Measurements from ENCODE around the gene MYEOV. TPM values are rescaled to one million over a fixed set of nuclear protein-coding genes. Genes with fewer than 3 reads are reported as not detected.
A peak's percentile ranks its signal among the peaks of the same experiment; 100 is the strongest.

MYEOV gene
- total and polyA plus RNA-seq, 2 of the 8 experiments (the other 6 are each of a cell fraction or from before 2014, with no cell fraction given) = 0.44 to 0.67 TPM

DNA sequence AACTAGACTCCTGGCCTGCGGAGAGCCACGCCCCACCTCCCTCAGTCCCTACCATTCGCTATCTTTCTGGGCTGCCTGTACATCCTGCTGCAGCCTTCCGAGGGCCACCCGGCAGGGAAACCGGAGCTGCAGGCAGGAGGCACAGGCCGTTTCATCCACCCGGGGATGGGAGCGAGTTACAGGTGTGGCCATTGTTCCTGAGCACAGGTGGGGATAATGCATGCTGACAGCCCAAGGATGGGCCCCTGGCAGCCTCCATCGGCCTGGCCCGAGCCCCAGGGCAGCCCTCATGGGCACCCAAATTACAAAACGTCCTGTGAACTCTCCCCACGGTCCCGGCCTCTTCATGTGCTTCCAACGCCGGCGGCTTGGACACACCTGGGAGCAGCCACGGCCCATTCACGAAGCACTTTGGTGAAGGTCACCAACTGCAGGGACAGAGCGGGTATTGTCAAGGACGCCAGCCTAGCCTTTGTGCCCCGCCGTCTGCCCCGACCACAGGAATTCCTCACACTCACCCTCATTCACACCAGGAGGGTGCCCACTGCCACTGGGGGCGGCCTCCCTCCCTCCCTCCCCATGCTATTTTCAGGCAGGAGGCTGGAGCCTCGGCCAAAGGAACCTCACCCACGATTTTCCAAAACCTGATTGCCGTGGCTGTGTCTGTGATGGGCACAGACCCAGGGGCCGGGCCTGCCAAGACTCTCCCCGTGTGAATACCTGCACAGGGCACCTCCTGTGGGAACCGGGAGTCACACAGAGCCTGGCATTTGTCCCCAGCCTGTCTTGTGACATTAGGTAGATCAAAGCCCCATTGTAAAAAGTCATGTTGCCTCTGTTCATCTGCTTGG lies 42.1 kb upstream of the MYEOV start:
- CTCF ChIA-PET (ENCODE audit: partially characterized antibody) = interaction anchor here (1.0 to 3.5 kb wide), 8 partner anchors 8 to 163 kb away, joined by 3 to 21 read pairs (median 5); no protein-coding TSS in a partner anchor
- Histone ChIP-seq H3K23ac (ENCODE audit: insufficient read length) (no peak overlapping the region), H3K9me3 (ENCODE audit: insufficient read depth in 2 of 2, low read depth in 1 of 2, low read length in 1 of 2) (peaks cover 7 to 8% of the 10 kb centered on the region in 2 experiments; a peak in 2 of 4 replicates), H4K91ac (replicated peaks; ENCODE audit: insufficient read length, low read length) (no peak overlapping the region), H3K4me1 (replicated peaks in 1 of 4; ENCODE audit: control insufficient read depth in 3 of 4, insufficient read depth in 4 of 4, low read length in 3 of 4) (peaks cover 7 to 17% (median 8%) of the 10 kb centered on the region in 4 experiments), H2AFZ (ENCODE audit: low read length) (no peak overlapping the region), H3K79me1 (ENCODE audit: low read depth, low read length) (no peaks in the 10 kb centered on the region), H3K56ac (replicated peaks; ENCODE audit: insufficient read length, low read depth, low read length) (no peak overlapping the region), H3K14ac (ENCODE audit: insufficient read length) (no peak overlapping the region), H3K27me3 (replicated peaks in 1 of 4; ENCODE audit: control insufficient read depth in 3 of 4, extremely low read depth in 1 of 4, insufficient read depth in 3 of 4, low read length in 3 of 4) (peaks cover 0 to 16% (median 9%) of the 10 kb centered on the region in 4 experiments; a peak in 6 of 7 replicates), H4K8ac (ENCODE audit: extremely low read depth, insufficient read depth, low read length) (no peak overlapping the region; the same call in 1 of the 2 replicates), H2BK5ac (ENCODE audit: low read depth, low read length) (no peak overlapping the region), H3K4me2 (ENCODE audit: insufficient read depth in 1 of 2, low read depth in 2 of 2, low read length in 2 of 2) (no peak overlapping the region), H3K23me2 (ENCODE audit: low read depth, low read length) (peaks cover 2% of the 10 kb centered on the region; the same call in 1 of the 2 replicates), H3K18ac (ENCODE audit: extremely low read depth, low read length) (no peak overlapping the region; the same call in 1 of the 2 replicates), H2AK5ac (ENCODE audit: low read depth, low read length) (no peak overlapping the region; the same call in 1 of the 2 replicates), H3K27ac (ENCODE audit: low read depth, low read length) (no peak overlapping the region), H2BK15ac (ENCODE audit: low read length) (no peak overlapping the region), H3K36me3 (ENCODE audit: control insufficient read depth in 2 of 4, insufficient read depth in 4 of 4, low read length in 3 of 4) (no peaks in the 10 kb centered on the region), H4K5ac (ENCODE audit: insufficient read length, low read depth, low read length) (no peak overlapping the region), H3K4me3 (ENCODE audit: extremely low read depth in 1 of 4, insufficient read depth in 2 of 4, low read depth in 3 of 4, low read length in 4 of 4) (no peak overlapping the region), H2BK120ac (replicated peaks; ENCODE audit: low read depth, low read length) (no peak overlapping the region), H4K20me1 (replicated peaks in 1 of 2; ENCODE audit: control insufficient read depth in 1 of 2, insufficient read depth in 2 of 2, low read length in 2 of 2) (no peaks in the 10 kb centered on the region), H3K79me2 (ENCODE audit: control insufficient read depth in 1 of 2, insufficient read depth in 2 of 2, low read length in 2 of 2) (no peaks in the 10 kb centered on the region), H2BK20ac (ENCODE audit: low read length) (no peak overlapping the region), H3K9ac (replicated peaks in 1 of 4; ENCODE audit: extremely low read depth in 1 of 4, low read depth in 3 of 4, low read length in 3 of 4) (no peak overlapping the region), H3K4ac (replicated peaks; ENCODE audit: insufficient read length, low read depth, low read length) (no peak overlapping the region), H2BK12ac (ENCODE audit: low read depth, low read length) (0 out of 2 replicates have a peak overlapping the region, but pooled peaks have one; percentile 17)
- POLR2A ChIA-PET (ENCODE audit: partially characterized antibody) = interaction anchor here (1.3 kb wide), 1 partner anchor 405 kb away, joined by 3 read pairs; no protein-coding TSS in a partner anchor
- WGBS, 2 experiments (ENCODE audit: extremely low coverage in 1 of 2, insufficient coverage in 1 of 2, insufficient read length in 1 of 2, insufficient replicate concordance in 2 of 2, low coverage in 1 of 2, low lambda C conversion rate in 2 of 2, missing lambda C conversion rate in 1 of 2) = 87% methylated on average over 25 of the region's 31 CpGs; no CpG with 5 or more reads in 1 of the 2 experiments
- TF ChIP-seq KDM5A (IDR thresholded peaks at IDR 0.05; ENCODE audit: low read length) = no peak
- TF ChIP-seq PHF8 (conservative IDR thresholded peaks at IDR 0.05; ENCODE audit: low read depth, low read length) = no peak
- TF ChIP-seq TCF12 (IDR thresholded peaks at IDR 0.05; ENCODE audit: low read depth, low read length) = no peak
- no peak for TF ChIP-seq SP1 (IDR thresholded peaks at IDR 0.05; ENCODE audit: low read depth, low read length)
- TF ChIP-seq CTCF (IDR thresholded peaks at IDR 0.05; ENCODE audit: control extremely low read depth in 1 of 3, insufficient read depth in 1 of 3, low read depth in 1 of 3, low read length in 3 of 3) = no peak
- no peak for TF ChIP-seq CEBPB (IDR thresholded peaks at IDR 0.05; ENCODE audit: low read depth, low read length)
- no peak for TF ChIP-seq RBBP5 (IDR thresholded peaks at IDR 0.05; ENCODE audit: borderline replicate concordance, low read depth, low read length)
- TF ChIP-seq JUND (IDR thresholded peaks at IDR 0.05; ENCODE audit: low read length) = no peak
- no peak for TF ChIP-seq BACH1 (IDR thresholded peaks at IDR 0.05; ENCODE audit: low read length)
- DNase-seq (ENCODE audit: low read depth in 1 of 2, low spot score in 2 of 2) (no peak), FAIRE-seq (no peak)

Data from H1 (cell line).